HG02798 (cell line): ENCODE measurements around the gene DENND2A.
"Not testable (repeated sequence)": the region's sequence is repeated elsewhere in the genome, so short reads cannot be mapped to it uniquely, and the experiment has no call there.

Source experiments
- ATAC-seq: cut with Tn5 transposase; IDR thresholded peaks from one replicate; pipeline ENCODE4 v1.9.1; 2021; ENCODE audit warnings: mild to moderate bottlenecking; ENCODE audit not compliant: unreplicated experiment, poor library complexity

The DENND2A gene, protein sequence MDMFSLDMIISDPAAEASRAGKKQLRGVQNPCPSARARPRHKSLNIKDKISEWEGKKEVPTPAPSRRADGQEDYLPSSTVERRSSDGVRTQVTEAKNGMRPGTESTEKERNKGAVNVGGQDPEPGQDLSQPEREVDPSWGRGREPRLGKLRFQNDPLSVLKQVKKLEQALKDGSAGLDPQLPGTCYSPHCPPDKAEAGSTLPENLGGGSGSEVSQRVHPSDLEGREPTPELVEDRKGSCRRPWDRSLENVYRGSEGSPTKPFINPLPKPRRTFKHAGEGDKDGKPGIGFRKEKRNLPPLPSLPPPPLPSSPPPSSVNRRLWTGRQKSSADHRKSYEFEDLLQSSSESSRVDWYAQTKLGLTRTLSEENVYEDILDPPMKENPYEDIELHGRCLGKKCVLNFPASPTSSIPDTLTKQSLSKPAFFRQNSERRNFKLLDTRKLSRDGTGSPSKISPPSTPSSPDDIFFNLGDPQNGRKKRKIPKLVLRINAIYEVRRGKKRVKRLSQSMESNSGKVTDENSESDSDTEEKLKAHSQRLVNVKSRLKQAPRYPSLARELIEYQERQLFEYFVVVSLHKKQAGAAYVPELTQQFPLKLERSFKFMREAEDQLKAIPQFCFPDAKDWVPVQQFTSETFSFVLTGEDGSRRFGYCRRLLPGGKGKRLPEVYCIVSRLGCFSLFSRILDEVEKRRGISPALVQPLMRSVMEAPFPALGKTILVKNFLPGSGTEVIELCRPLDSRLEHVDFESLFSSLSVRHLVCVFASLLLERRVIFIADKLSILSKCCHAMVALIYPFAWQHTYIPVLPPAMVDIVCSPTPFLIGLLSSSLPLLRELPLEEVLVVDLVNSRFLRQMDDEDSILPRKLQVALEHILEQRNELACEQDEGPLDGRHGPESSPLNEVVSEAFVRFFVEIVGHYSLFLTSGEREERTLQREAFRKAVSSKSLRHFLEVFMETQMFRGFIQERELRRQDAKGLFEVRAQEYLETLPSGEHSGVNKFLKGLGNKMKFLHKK

DNA sequence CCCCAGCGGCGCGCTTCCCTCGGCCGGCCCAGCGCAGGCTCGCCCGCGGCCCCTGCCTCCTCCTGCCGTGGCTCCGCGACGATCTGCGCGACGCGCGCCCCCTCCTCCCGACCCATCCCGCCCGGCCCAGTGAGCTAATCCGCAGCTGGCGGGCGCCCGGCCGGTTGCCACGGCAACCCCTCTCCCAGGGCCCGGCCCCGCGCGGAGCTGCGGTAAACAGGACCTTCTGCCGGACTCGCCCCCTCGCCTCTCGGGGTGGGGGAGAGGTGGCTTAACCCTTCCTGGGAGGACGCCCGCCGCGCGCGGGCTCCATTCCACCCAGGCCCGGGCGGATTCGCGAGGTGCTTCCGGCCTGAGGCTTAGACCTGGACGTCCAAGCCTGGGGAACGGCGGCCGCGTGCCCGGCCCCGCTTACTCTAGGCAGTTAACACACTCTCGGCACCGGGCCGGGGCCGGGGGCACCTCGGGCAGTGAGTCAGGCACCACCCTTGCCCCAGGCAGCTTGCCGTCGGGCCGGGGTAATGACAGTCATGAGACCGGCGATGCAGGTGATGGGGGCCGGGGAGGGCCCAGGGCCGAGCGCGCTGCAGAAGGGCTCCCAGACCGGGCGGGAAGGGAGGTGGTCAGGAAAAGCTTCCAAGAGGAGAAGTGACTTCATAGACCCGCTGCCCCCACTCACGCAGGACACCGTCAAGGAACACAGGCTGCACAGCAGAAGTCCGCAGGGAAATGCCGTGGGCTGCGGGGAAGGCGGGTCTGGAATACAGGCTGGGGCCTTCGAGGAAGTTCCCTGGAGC lies at the start of gene DENND2A:
DENND2A (minus strand) TSS at position 87 of the 797 bp plus-strand sequence. CDS start 38,416 bp downstream, outside the sequence.
- no peak for ATAC-seq

DNA sequence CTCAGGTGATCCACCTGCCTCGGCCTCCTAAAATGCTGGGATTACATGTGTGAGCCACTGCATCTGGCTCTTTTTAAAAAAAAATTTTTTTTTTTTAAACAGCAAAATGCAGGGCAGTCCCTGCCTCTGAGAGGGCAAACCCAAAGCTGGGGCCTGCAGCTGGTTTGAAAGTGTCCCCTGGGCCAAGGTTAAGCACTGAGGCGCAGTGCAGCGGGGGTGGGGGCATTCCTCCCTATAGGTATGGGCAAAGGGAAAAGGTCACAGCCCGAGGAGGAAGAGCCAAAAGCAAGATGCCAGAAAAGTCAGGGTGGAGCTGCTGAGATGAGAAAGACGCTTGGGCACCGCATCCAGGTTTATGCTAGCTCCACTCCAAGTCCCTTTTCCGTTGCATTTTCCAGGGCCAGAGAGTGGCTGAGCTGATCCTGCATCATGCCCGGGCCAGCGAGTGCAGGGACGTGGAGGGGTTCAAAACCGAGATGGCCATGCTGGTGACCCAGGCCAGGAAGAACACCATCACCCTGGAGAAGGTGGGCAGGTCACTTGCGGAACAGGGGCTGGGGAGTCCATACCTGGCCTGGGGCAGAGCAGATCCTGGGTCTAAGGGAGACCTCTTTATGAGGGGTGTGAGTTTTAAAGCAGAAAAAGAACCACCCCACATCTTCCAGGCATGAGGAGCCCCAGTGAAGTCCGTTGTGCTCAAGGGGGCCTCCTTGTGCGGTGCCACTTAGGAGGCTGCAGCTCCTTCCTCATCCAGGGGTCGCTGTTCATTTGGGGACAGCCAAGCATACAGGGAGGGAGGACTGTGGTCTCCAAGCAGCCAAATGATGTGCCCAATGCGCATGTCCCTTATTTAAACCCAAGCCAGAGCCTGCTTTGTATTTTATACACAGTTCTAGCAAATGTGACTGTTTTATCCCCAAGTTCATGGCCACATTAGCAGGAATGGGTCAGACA lies 48.9 kb upstream of the DENND2A start:
- ATAC-seq, result no peak

DNA sequence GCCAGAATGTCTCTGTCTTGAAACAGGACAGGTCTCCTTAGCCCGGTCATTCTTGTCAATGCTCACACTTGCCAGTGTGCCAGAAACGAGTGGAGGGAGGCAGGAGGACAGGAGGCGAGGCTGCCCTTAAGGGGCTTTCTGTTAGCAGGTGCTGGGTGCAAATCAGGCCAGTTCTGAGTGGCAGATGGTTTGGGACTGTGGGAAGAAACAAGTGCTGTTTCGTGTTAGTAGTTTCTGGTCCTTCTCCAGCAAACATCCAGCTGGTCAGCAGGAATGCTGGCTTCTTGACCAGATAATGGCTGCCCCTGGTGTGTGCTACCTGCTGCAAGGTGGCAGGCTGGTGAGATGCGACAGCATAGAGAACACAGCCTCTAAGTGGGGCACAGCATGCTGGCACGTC lies 47.7 kb upstream of the DENND2A start:
- ATAC-seq, result no peak

DNA sequence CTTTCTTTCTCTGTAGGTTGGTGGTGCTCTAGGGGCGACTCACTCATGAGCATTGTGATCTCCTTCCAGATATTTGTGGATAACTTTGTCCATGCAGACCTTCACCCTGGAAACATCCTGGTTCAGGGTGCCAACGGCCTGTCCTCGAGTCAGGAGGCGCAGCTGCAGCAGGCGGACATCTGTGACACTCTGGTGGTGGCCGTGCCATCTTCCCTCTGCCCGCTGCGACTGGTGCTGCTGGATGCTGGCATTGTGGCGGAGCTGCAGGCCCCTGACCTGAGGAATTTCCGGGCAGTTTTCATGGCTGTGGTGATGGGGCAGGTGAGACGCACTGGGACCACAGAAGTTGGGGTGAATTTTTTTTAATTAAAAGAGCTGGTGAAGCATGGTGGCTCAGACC lies 46.3 kb upstream of the DENND2A start:
- no peak for ATAC-seq

DNA sequence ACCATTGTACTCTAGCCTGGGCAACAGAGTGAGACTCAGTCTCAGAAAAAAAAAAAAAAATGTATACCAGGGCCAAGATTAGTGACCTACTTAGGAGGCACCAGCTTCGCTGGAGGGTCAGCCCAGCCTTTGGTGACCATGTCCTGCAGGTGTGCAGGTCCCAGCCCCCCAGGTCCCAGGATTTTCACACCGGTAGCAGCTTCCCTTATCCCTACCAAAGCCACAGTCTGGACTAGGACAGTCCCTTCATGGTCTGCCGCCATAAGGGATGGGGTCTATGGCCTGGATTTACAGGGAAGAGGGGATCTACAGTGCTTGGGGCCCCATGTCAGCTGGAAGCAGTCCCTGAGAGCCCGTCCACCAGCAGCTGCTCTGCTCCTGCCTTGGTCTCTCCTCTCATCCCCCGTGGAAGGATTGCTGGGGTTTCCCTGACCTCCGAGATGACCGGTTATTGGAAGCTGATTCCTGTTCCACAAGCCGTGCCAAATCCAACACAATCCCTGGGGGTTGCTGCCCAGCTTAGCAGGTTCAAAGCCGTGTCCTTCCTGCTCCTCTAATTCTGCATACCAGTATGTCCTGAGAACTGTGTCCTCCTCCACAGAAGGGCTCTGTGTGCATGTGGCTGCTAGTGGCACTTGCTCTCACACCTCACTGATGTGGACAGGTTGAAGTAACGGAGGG lies 44.9 kb upstream of the DENND2A start:
- ATAC-seq, result no peak

DNA sequence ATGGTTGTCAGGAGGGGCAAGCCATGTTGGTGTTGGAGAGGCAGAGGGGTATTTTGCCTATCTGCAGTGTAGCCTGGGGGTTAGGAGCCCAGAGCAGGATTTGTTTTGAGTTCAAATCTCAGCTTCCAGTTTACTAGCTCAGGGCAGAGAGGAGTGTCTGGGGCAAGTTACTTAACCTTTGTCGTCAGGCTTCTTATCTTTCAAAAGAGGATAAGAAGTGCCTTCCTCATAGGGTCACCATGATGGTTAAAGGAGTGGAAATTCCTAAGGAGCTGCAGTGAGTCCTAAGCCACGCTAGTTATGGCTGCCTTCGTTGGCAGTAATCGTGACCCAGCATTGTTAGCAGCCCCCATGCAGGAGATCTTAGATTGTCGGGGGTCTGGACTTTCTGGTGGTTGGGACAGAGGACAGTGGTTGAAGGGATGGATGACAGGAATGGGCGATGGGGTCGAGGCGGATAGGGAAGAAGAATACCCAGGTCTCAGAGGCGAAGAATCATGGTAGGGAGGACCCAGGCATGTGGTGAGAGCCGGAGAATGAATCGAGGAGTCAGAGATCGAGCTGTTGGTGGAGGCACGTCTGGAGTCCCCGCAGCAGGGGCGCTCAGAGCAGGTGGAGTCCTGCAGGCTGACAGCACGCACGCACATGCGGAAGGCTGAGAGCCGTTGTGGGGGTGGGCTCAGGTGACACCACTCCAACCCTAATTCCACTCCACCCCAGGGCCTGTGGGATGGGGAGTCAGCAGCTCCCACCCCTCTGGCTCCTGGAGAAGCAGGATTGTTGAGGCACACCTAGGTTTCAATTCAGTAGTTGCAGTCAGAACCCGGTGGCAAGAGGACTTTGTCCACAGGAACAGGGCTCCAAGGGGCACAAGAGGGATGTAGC lies 43.7 kb upstream of the DENND2A start:
- no peak for ATAC-seq

DNA sequence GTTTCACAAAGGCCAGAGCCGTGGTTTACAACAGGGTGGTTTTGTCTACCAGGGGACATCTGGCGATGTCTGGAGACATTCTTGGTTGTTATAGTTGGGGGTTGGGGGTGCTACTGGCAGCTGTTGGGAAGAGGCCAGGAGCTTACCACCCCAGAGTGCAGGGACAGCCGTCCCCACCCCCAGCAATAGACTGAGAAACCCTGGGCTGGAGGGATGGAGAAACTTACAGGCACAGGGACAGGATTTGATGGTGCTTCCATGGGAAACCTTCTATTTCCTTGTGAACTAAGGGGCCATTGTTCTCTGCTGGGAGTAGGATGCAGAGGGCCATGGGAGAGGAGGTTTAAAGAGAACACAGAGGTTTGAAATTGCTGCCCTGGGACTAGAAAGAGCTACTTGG lies 43.0 kb upstream of the DENND2A start:
- no peak for ATAC-seq

DNA sequence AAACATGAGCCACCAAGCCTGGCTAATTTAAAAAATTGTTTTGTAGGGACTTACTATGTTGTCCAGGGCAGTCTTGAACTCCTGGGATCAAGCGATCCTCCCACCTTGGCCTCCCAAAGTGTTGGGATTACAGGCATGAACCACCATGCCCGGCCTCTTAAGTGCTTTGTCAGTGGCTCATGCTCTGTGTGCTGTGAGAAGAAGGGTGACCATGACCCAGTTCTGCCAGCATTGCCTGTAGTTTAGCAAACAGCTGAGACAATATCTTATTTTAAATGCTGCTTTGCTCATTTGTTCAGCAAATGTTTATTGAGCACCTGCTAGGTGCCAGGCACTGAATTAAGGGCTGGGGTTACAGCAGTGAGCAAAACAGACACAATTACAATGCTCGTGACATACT lies 41.2 kb upstream of the DENND2A start:
- no peak for ATAC-seq

DNA sequence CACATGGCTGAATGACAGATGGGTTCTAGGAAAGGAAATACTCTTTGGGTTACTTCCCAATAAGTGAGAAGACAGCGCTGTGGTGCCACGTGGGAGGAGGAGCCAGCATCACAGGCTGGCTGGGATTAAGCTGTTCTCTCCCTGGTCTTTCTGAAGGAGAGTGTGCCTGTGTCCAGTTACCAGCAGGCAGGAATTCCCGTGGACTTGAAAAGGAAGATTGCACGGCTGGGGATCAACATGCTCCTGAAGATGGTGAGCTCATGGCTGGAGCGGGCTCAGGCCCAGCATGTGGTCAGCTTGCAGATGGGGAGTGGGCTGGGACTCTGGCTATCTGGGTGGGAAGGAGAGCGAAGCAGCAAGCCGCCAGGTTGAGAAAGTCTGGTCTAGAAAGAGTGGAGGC lies 40.3 kb upstream of the DENND2A start:
- no peak for ATAC-seq

DNA sequence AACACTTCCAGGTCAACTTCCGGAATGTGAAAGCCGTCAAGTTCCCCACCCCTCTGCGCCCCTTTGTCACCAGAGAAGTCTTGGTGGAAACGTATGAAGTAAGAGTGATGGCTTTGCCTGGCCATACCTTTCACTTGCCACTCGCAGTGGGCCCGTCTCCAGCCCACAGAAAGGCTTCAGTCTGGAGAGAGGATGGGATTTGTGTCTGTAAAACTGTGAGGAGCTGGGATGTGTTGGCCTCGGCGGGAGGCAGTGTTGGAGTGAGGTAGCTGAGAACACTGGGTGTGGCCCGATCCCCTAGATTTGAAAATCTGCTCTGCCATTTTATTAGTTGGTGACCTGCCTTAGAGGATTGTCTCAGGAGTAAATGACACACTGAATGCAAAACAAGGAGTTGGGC lies 38.6 kb upstream of the DENND2A start:
- ATAC-seq, result no peak

DNA sequence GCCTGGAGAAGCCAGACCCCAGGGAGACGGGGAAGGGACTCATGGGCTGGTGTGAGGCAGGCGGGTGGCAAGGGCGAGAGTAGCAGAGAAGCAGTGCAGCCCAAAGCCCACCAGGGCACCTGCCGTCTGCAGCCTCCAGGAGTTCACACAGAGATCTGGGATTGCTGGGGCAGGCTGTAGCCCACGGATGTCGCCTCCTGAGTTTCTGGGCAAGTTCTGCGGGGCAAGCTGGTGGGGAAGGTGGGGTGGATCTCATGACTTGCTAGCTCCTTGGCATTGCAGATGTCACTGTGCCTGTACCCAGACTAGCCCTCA lies 38.2 kb upstream of the DENND2A start:
- no peak for ATAC-seq

DNA sequence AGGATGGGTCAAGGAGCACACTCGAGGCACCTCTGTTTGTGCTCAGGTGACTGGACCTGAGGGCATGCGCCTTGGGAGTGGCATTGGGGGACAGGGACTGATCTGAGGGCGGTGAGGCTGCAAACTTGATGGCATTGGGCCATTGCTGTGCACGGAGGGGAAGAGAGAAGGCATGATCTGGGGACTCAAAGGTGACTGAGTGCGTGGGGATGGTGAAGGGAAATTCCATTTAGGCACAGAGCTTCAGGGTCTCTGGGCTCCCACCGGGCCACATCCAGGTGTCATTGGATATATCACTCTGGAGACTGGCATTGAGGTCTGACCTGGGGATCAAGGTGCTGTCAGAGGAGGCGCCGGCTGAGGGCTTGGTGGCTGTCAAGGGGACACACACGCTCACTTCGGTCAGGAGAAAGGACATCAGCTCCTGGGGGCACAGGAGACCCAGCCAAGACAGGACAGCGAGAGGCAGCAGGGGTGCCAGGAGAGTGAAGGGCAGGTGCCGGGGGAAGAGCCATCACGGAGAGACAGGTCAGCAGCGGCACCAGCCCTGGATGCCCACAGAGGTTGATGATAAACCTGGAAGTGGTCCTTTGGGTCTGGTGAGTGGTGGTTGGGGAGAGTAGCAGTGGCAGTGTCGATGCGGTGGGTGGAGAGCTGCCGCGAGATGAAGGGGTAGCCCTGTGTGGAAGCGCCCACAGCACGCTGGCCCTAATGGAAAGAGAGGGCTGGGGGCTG lies 37.6 kb upstream of the DENND2A start:
- ATAC-seq, result no peak

DNA sequence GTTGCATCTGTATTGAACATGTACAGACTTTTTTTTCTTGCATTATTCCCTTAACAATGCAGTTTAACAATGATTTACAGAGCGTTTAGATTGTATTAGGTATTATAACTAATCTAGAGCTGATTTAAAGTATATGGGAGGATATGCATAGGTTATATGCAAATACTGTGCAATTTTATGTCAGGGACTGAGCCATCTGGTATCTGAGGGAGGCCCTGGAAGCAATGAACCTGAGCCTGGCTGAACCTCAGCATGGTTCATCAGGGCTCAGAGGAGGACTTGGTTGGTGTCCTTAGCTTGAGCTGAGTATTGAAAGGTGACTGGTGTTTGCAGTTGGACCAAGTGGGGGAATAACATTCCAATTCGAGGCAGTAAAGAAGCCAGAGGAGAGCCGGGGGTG lies 36.9 kb upstream of the DENND2A start:
- ATAC-seq, result no peak

DNA sequence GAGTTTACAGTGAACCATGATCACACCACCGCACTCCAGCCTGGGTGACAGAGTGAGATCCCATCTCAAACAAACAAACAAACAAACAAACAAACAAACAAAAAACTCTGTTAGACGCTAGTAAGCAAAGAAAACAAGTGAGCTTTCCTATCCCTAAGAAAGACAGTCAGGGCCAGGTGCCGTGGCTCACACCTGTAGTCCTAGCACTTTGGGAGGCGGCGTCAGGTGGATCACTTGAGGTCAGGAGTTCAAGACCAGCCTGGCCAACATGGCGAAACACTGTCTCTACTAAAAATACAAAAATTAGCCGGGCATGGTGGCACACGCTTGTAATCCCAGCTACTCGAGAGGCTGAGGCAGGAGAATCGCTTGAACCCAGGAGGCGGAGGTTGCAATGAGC lies 36.3 kb upstream of the DENND2A start:
- not testable (repeated sequence) for ATAC-seq

DNA sequence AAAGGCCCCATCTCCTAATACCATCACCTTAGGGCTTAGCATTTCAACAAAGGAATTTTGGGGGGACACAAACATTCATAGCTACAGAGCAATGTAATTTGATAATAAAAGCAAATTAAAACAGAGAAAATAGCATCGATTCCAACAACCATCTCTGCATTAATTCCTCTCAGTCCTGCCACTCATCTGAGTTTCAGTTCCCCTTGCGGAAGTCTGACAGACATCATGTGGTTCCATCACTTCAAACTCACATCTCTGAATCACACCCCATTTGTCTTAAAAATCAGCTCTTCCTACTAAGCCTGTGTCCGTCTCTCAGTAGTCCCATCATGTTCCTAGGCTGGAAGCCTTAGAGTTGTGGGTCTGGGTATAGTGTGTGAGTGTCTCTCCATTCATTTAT lies 35.7 kb upstream of the DENND2A start:
- peak; percentile 50 for ATAC-seq

DNA sequence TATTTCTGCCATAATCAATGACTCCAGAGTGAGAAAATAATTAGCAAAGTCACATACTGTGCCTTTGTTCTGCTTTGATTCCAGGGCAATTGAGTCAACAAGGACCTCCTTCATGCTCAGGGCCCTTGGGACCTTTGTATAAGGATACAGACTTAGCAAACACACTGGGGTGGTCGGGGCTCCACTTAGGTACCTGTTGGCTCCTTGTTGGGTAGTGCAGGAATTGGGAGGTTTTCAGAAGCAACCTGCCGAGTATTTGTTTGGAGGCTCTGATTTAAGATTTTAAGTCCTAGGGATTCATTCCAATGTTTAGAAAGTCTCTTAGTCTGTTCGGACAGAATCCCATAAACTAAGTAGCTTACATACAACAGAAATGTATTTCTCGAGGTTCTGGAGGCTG lies 35.1 kb upstream of the DENND2A start:
- ATAC-seq, result no peak
